Hematopoietic multipotent progenitor cell treated with erythropoietin and hydrocortisone succinate and interleukin-3 and kit ligand, for 8 days (in vitro differentiated cells): ENCODE data around the gene KIF9.
"Not testable (repeated sequence)": the region's sequence is repeated elsewhere in the genome, so short reads cannot be mapped to it uniquely, and the experiment has no call there.

Experiments
- DNase-seq: peaks from one replicate; pipeline ENCODE4 v3.0.0-alpha.2; 2015

Gene KIF9

DNA sequence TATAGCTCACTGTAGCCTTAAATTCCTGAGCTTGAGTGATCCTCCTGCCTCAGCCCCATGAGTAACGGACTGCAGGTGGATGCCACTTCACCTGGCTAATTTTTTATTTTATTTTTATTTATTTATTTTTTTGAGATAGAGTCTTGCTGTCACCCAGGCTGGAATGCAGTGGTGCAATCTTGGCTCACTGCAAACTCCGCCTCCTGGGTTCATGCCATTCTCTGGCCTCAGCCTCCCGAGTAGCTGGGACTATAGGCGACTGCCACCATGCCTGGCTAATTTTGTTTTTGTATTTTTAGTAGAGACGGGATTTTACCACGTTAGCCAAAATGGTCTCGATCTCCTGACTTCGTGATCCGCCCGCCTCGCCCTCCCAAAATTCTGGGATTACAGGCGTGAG lies 102.6 kb downstream of the KIF9 start:
- not testable (repeated sequence) for DNase-seq
